GM12892 (cell line): Measurements from ENCODE around the gene PTRH1.

ENCODE experiments used
- POLR2A ChIP-seq: IDR thresholded peaks from 2 replicates; pipeline ENCODE4 v1.6.1; 2011; ENCODE audit warnings: low read depth, low read length, control low read depth
- POLR2AphosphoS5 ChIP-seq: IDR thresholded peaks from 2 replicates; pipeline ENCODE4 v1.6.1; 2011; ENCODE audit warnings: low read depth, low read length, control low read depth

GRCh38 chr9:127756233-127756632 lies 40.8 kb upstream of the PTRH1 start:
- TF ChIP-seq POLR2A, result no peak
- no peak for TF ChIP-seq POLR2AphosphoS5
